ENCODE data around the gene ARHGAP11B.
"Not testable (repeated sequence)": the region's sequence is repeated elsewhere in the genome, so short reads cannot be mapped to it uniquely, and the experiment has no call there.

The ARHGAP11B gene

DNA sequence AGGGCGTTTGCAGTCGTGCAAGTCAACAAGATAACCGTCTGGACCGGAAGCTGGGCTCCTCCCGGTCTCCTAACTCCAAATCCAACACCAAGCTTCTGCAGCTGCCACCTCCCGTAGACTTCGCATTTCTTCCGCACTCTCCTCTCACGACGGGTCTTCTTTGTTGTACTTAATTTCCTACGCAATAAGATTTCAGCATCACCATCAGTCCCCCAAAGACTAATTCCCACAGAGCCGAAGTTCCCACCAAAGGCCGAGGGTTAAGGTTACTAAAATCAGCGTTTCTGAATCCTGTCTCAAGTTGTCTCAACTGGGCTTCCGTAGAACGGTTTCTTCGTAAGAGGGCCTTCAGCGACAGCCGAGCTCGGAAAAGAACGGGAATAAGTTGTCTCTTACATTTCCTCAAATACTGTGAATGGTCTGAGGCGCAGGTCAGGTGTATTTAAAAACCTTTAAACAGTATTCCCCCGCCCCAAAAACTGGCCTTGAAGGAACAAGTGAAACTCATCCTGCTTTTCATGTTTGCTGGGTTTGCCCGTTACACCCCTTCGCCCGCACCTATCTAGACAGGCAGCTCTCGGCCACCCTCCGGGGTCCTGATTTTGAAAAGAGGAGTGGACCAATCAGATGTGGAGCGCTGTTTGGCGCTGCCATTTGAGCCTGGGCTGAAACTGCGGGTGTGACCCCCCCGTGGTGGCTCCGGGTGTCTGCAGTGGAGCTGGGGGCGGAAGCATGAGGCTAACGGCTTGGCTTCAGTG lies at the start of gene ARHGAP11B:
Gene ARHGAP11B, plus strand, starts transcription at position 693 of the 758 bp plus-strand sequence.
- DNase-seq, result peak; percentile 95 to 100 (median 97)

DNA sequence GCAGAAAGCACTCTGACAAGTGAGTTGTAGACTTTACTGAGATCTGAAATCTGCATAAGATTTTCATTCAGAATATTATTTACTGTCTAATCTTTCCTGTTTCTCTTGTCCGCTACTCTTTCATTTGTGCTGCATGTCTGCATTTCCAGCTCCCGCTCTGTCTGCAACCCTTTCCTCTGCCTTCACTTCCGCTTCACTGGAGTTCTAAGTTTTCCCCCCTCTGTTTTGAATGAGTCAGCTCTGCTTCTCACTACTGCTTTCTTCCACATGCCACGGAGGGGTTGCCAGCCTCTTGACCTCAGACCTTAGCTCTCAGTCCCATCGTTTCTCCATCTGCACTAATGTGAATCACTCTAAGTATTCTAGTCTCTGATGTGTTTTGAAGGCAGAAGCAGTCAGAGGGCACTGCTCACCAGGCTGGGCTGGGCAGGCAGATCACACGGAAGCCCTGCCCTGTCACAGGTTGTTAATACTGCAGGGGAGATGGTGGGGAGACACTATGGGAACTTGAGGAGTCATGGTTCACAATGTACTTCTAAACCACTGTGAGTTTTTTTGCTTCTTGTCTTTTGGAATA lies 46.4 kb upstream of the ARHGAP11B start:
- DNase-seq, result not testable (repeated sequence)

GRCh38 chr15:30580716-30581115 lies 45.2 kb upstream of the ARHGAP11B start:
- DNase-seq, result not testable (repeated sequence)

DNA sequence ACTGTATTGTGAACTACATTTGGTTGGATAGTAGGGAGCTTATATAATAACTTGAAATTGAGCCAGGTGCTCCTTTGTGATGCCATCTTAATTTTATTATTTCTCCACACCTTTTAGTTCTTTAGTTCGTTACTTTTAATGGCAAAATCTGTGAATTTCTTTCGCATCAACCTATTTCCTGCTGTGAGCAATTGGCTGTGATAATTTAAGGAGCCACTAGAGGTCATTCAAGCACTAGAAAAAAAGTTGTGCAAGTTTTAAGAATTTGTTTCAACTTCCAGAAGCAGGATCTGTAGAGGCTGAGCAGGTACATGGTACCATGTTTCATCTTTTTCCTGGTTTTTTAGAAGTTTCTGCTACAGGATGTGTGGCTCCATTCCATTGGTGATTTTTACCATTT lies 27.0 kb upstream of the ARHGAP11B start:
- DNase-seq, result not testable (repeated sequence)

DNA sequence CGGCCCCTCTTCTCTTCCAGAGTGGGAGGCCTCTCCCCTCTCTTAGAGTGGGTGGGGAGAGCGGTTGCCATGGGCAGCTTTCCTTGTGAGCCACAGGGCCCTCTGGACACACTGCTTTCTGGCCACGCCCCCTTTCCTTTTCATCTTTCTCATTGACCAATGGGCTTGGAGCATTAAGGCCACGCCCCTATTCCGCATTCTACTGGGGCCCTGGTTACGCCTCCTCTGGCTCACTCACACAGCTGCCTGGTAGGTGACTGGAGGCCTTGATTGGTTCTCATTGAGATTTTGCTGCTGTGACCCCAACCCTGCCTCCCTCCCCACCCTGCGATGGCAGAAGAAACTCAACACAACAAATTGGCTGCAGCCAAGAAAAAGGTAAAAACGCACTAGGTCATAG lies 22.1 kb upstream of the ARHGAP11B start, which contains the start of gene GOLGA8H:
Gene GOLGA8H, plus strand, starts transcription at position 233 of the 400 bp plus-strand sequence. Its CDS starts 98 bp downstream, at position 331.
- not testable (repeated sequence) for DNase-seq

- DNase-seq, result not testable (repeated sequence)
Observed at GRCh38 chr15:30612271-30612670, 13.7 kb upstream of the ARHGAP11B start.

- peak; percentile 0 to 30 (median 15) for DNase-seq
Observed at GRCh38 chr15:30621342-30621741, 4.6 kb upstream of the ARHGAP11B start.

- DNase-seq, result peak; percentile 16 to 39 (median 22)
Observed at GRCh38 chr15:30626194-30626565, 252 bp downstream of the ARHGAP11B start.

- not testable (repeated sequence) for DNase-seq
Observed at GRCh38 chr15:30626632-30627031, 704 bp downstream of the ARHGAP11B start.

- DNase-seq, result peak; percentile 11 to 49 (median 41)
Observed at GRCh38 chr15:30650012-30650929, 24.3 kb downstream of the ARHGAP11B start.

GRCh38 chr15:30661154-30661553 lies 35.2 kb downstream of the ARHGAP11B start:
- DNase-seq, result peak; percentile 8 to 45 (median 44)

GRCh38 chr15:30669621-30670020 lies 43.7 kb downstream of the ARHGAP11B start:
- not testable (repeated sequence) for DNase-seq

- DNase-seq, result no peak
Observed at GRCh38 chr15:30670056-30670455, 44.1 kb downstream of the ARHGAP11B start.

DNA sequence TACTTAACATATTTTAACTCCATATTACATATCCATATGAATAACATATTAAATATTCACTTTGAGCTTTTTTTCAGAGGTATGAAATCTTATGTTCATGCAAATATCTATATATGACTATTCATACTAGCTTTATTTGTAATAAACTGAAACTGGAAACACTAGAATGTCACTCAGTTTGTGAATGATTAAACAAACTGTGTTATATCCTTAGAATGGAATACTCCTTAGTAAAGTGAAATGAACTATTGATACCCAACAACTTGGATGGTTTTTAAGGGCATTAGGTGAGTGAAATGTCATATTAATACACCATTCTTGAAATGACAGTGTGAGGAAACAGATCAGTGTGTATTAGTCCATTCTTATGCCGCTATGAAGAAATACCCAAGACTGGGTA lies 45.4 kb downstream of the ARHGAP11B start:
- no peak for DNase-seq

- DNase-seq, result no peak
Observed at GRCh38 chr15:30675126-30675525, 49.2 kb downstream of the ARHGAP11B start.

GRCh38 chr15:30675891-30676290 lies 50.0 kb downstream of the ARHGAP11B start:
- DNase-seq, result not testable (repeated sequence)

DNA sequence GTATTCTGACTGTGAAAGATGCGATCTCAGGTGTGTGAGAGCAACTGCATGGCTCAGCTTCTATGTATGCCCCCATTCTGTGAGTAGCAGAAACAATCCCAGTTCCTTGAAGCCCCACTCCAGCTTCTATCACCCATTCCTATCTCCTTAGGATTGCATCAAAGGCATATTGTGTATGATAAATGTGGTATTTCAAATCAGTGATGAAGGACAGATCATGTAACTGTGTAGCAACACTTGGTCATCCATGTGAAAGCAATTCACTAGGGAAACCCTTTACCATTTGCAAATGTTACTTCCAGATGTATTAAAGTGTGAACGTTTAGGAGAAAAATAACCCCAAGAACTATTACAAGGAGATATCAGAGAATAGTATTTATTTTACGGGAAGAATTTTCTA lies 55.1 kb downstream of the ARHGAP11B start:
- not testable (repeated sequence) for DNase-seq

GRCh38 chr15:30685709-30686285 lies 59.9 kb downstream of the ARHGAP11B start:
- not testable (repeated sequence) for DNase-seq

GRCh38 chr15:30686651-30687050 lies 60.7 kb downstream of the ARHGAP11B start:
- not testable (repeated sequence) for DNase-seq
